Stimulated activated CD4-positive, alpha-beta T cell treated with anti-CD3 and anti-CD28 coated beads, Interleukin-2, amount 100 ng/mL, for 48 hours (primary cell): ENCODE results near the gene NEIL3.

Experiments used
- DNase-seq, 2 donors: peaks; one replicate each; pipeline ENCODE4 v3.0.0-alpha.2; 2020

The NEIL3 gene

GRCh38 chr4:177309522-177310371 is at the start of gene NEIL3:
Gene NEIL3, plus strand, starts transcription at chr4:177309874. Its CDS starts 80 bp downstream, at chr4:177309954.
- DNase-seq = peak; percentile 93 to 97

- DNase-seq = no peak
Measured at GRCh38 chr4:177263818-177264217, 45.9 kb upstream of the NEIL3 start.

- no peak for DNase-seq
Measured at GRCh38 chr4:177264788-177265422, 44.8 kb upstream of the NEIL3 start.

GRCh38 chr4:177265729-177266128 is 43.9 kb upstream of the NEIL3 start:
- DNase-seq = no peak

GRCh38 chr4:177266506-177266905 is 43.2 kb upstream of the NEIL3 start:
- DNase-seq = no peak

- DNase-seq = no peak
Measured at GRCh38 chr4:177267911-177268310, 41.8 kb upstream of the NEIL3 start.

- DNase-seq = no peak
Measured at GRCh38 chr4:177271091-177271490, 38.6 kb upstream of the NEIL3 start.

- no peak for DNase-seq
Measured at GRCh38 chr4:177271915-177272766, 37.5 kb upstream of the NEIL3 start.

GRCh38 chr4:177275999-177276398 is 33.7 kb upstream of the NEIL3 start:
- DNase-seq = no peak

GRCh38 chr4:177281351-177281909 is 28.2 kb upstream of the NEIL3 start:
- no peak for DNase-seq

- DNase-seq = no peak
Measured at GRCh38 chr4:177282284-177282835, 27.3 kb upstream of the NEIL3 start.

GRCh38 chr4:177283167-177283566 is 26.5 kb upstream of the NEIL3 start:
- no peak for DNase-seq

GRCh38 chr4:177285953-177286352 is 23.7 kb upstream of the NEIL3 start:
- DNase-seq = no peak

- no peak for DNase-seq
Measured at GRCh38 chr4:177287255-177287654, 22.4 kb upstream of the NEIL3 start.

- DNase-seq = no peak
Measured at GRCh38 chr4:177288335-177288734, 21.3 kb upstream of the NEIL3 start.

- DNase-seq = no peak
Measured at GRCh38 chr4:177290780-177291179, 18.9 kb upstream of the NEIL3 start.

- DNase-seq = no peak
Measured at GRCh38 chr4:177292171-177292570, 17.5 kb upstream of the NEIL3 start.

- DNase-seq = no peak
Measured at GRCh38 chr4:177293208-177294033, 16.3 kb upstream of the NEIL3 start.

GRCh38 chr4:177297785-177298391 is 11.8 kb upstream of the NEIL3 start:
- no peak for DNase-seq

- no peak for DNase-seq
Measured at GRCh38 chr4:177301126-177301639, 8.5 kb upstream of the NEIL3 start.
